ENCODE measurements around the gene AKAP8L.

DNA sequence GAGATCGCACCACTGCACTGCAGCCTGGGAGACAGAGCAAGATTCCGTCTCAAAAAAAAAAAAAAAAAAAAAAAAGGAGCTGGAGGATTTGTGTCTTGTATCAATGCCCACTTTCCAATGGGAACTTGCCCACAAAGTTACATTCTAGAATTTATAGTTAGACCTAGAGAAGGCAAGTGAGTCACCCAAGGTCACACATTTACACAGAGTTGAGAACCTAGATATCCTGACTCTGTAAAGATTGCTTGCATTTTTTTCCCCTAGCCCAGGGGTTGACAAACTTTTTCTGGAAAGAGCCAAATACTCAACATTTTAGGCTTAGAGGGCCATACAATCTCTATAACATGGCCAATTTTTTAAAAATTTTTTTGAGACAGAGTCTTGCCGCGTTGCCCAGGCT, 78.7 kb downstream of the AKAP8L start:
- TF ChIP-seq POLR2A (IDR thresholded peaks at IDR 0.05): no peak
- TF ChIP-seq, protein P1, sequence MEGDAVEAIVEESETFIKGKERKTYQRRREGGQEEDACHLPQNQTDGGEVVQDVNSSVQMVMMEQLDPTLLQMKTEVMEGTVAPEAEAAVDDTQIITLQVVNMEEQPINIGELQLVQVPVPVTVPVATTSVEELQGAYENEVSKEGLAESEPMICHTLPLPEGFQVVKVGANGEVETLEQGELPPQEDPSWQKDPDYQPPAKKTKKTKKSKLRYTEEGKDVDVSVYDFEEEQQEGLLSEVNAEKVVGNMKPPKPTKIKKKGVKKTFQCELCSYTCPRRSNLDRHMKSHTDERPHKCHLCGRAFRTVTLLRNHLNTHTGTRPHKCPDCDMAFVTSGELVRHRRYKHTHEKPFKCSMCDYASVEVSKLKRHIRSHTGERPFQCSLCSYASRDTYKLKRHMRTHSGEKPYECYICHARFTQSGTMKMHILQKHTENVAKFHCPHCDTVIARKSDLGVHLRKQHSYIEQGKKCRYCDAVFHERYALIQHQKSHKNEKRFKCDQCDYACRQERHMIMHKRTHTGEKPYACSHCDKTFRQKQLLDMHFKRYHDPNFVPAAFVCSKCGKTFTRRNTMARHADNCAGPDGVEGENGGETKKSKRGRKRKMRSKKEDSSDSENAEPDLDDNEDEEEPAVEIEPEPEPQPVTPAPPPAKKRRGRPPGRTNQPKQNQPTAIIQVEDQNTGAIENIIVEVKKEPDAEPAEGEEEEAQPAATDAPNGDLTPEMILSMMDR (IDR thresholded peaks at IDR 0.05): no peak

All from Peyer's patch (tissue), 4 donors.